Body of pancreas (tissue), 4 donors: ENCODE data around the gene IL1R1. TPM values are rescaled to one million over a fixed set of nuclear protein-coding genes. Genes with fewer than 3 reads are reported as not detected.

Experiments used
- ATAC-seq: fragments of 150-250 bp; one replicate; pipeline ENCODE4 v1.9.1; 2016
- DNase-seq, 4 donors: peaks; one replicate each; pipeline ENCODE4 v3.0.0-alpha.2; 2019
- H3K27ac ChIP-seq, 4 donors: fragments of 200-600 bp; sonication (generic); 1 replicate in 3 of 4; 2 replicates in 1 of 4; pipeline versions ENCODE4 v1.5.1 to v1.6.1; 2016 to 2019; ENCODE audit warnings: mild to moderate bottlenecking in 1 of 4, mixed read lengths in 1 of 4, moderate library complexity in 1 of 4
- H3K27me3 ChIP-seq, 2 donors: fragments of 200-600 bp; sonication (generic); one replicate each; pipeline ENCODE4 v1.6.0; 2016; ENCODE audit warnings: mild to moderate bottlenecking in 1 of 2
- H3K36me3 ChIP-seq, 2 donors: fragments of 200-600 bp; sonication (generic); replicated peaks in 1 of 2; 2 replicates each; pipeline ENCODE4 v1.5.1; 2016; ENCODE audit warnings: low read depth in 2 of 2; ENCODE audit not compliant: insufficient read depth in 1 of 2
- H3K4me1 ChIP-seq: fragments of 200-600 bp; sonication (generic); one replicate; pipeline ENCODE4 v1.6.0; 2016
- H3K4me3 ChIP-seq, 2 donors: fragments of 200-600 bp; sonication (generic); 1 replicate in 1 of 2; 2 replicates in 1 of 2; pipeline ENCODE4 v1.5.1; 2016 to 2019
- H3K9me3 ChIP-seq, 3 donors: fragments of 200-600 bp; sonication (generic); 1 replicate in 2 of 3; 2 replicates in 1 of 3; pipeline ENCODE4 v1.5.1; 2016
- POLR2A ChIP-seq, 3 donors: fragments of 450-650 bp; IDR thresholded peaks; one replicate each; pipeline ENCODE4 v1.6.1; 2016; ENCODE audit warnings: antibody characterized with exemption in 3 of 3, mild to moderate bottlenecking in 2 of 3
- whole genome bisulfite sequencing, 2 donors: methylation state at CpG; one replicate each; pipeline ENCODE4 v1.1.5; 2017; 5-methylcytosine and 5-hydroxymethylcytosine counted together
- intact Hi-C: fragments of 100-400 bp; cut with DNase I; formaldehyde crosslinking; loops from one replicate; pipeline ENCODE4 v1.15.1; 2023
- total RNA-seq, 2 donors: library from RNA; depleted of rRNA; stranded (reverse); fragments of >200 nt; gene quantifications; one replicate each; pipeline ENCODE4 v1.1.0, GENCODE V29; 2016
- TF ChIP-seq, protein P1 (sequence below), 7 experiments: fragments of 450-650 bp in 4 of 7; fragments of 200-600 bp in 3 of 7; sonication (generic) in 3 of 7; IDR thresholded peaks; one replicate each; pipeline ENCODE4 v1.5.1; 2016 to 2019; ENCODE audit warnings: antibody characterized with exemption in 7 of 7

The IL1R1 gene
- total RNA-seq, 2 donors from 2014 or later = 53.4 to 55.4 TPM

- no peaks in the 10 kb centered on the region for H3K27me3 ChIP-seq
- 80 to 82% methylated on average over 6 of the region's 6 CpGs for WGBS, 2 donors
- no peaks in the 10 kb centered on the region for H3K36me3 ChIP-seq
- H3K4me3 ChIP-seq = no peak overlapping the region
- TF ChIP-seq, protein P1, sequence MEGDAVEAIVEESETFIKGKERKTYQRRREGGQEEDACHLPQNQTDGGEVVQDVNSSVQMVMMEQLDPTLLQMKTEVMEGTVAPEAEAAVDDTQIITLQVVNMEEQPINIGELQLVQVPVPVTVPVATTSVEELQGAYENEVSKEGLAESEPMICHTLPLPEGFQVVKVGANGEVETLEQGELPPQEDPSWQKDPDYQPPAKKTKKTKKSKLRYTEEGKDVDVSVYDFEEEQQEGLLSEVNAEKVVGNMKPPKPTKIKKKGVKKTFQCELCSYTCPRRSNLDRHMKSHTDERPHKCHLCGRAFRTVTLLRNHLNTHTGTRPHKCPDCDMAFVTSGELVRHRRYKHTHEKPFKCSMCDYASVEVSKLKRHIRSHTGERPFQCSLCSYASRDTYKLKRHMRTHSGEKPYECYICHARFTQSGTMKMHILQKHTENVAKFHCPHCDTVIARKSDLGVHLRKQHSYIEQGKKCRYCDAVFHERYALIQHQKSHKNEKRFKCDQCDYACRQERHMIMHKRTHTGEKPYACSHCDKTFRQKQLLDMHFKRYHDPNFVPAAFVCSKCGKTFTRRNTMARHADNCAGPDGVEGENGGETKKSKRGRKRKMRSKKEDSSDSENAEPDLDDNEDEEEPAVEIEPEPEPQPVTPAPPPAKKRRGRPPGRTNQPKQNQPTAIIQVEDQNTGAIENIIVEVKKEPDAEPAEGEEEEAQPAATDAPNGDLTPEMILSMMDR (IDR thresholded peaks at IDR 0.05) = no peak
- no peak for TF ChIP-seq POLR2A (IDR thresholded peaks at IDR 0.05)
- DNase-seq = no peak
- ATAC-seq = no peak
- H3K27ac ChIP-seq = no peak overlapping the region
- intact Hi-C loops = no loop called here
- H3K9me3 ChIP-seq = no peaks in the 10 kb centered on the region
- H3K4me1 ChIP-seq = peaks cover 19% of the 10 kb centered on the region
These were observed 86.7 kb downstream of the IL1R1 start for GRCh38 chr2:102229141-102229769.

Other genes with a start within 250 kb of the IL1R1 start
- 1 to 10 TPM in 1 of 2 donors, not detected in 1; 8.0 TPM for gene IL1R2, start 150.8 kb upstream of the IL1R1 start, total RNA-seq
- under 1 TPM in 1 of 2 donors, not detected in 1; 0.52 TPM for gene IL1RL2, start 44.3 kb downstream of the IL1R1 start, total RNA-seq
- 10 to 100 TPM; 12.5 to 15.3 TPM for gene IL1RL1, start 168.8 kb downstream of the IL1R1 start, total RNA-seq
- 1 to 10 TPM; 3.1 to 5.3 TPM for gene IL18R1, start 213.1 kb downstream of the IL1R1 start, total RNA-seq